GM23248 (cell line): Measurements from ENCODE around the gene DIAPH1. TPM values are rescaled to one million over a fixed set of nuclear protein-coding genes. Genes with fewer than 3 reads are reported as not detected.

Experiments
- DNase-seq: peaks from one replicate; pipeline ENCODE4 v3.0.0-alpha.2; 2015
- H2AFZ ChIP-seq: fragments of 200-600 bp; sonication (generic); 2 replicates; pipeline ENCODE4 v1.6.1; 2016; ENCODE audit warnings: antibody characterized with exemption
- H3F3A ChIP-seq: fragments of 200-600 bp; sonication (generic); 2 replicates; pipeline ENCODE4 v1.6.1; 2016; ENCODE audit warnings: mild to moderate bottlenecking, antibody characterized with exemption, mixed run types; ENCODE audit not compliant: insufficient read depth
- H3K27ac ChIP-seq: fragments of 200-600 bp; sonication (generic); 2 replicates; pipeline ENCODE4 v1.5.1; 2016; ENCODE audit warnings: mild to moderate bottlenecking
- H3K27me3 ChIP-seq: fragments of 200-600 bp; sonication (generic); replicated peaks from 2 replicates; pipeline ENCODE4 v1.6.1; 2016; ENCODE audit warnings: mild to moderate bottlenecking; ENCODE audit not compliant: insufficient read depth
- H3K36me3 ChIP-seq: fragments of 200-600 bp; sonication (generic); 2 replicates; pipeline ENCODE4 v1.6.1; 2016; ENCODE audit warnings: low read depth, mild to moderate bottlenecking
- H3K4me1 ChIP-seq: fragments of 200-600 bp; sonication (generic); 2 replicates; pipeline ENCODE4 v1.6.1; 2016; ENCODE audit warnings: mild to moderate bottlenecking; ENCODE audit not compliant: insufficient read depth
- H3K4me2 ChIP-seq: fragments of 200-600 bp; sonication (generic); one replicate; pipeline ENCODE4 v1.6.1; 2016; ENCODE audit warnings: mild to moderate bottlenecking; ENCODE audit not compliant: unreplicated experiment
- H3K4me3 ChIP-seq: fragments of 200-600 bp; sonication (generic); 2 replicates; pipeline ENCODE4 v1.5.1; 2016; ENCODE audit warnings: mild to moderate bottlenecking
- H3K79me2 ChIP-seq: fragments of 200-600 bp; sonication (generic); 2 replicates; pipeline ENCODE4 v1.6.1; 2016; ENCODE audit warnings: mild to moderate bottlenecking; ENCODE audit not compliant: insufficient read depth
- H3K9ac ChIP-seq: fragments of 200-600 bp; sonication (generic); 2 replicates; pipeline ENCODE4 v1.6.1; 2016; ENCODE audit warnings: mild to moderate bottlenecking
- H3K9me2 ChIP-seq: fragments of 200-600 bp; sonication (generic); 2 replicates; pipeline ENCODE4 v1.6.1; 2016; ENCODE audit warnings: mixed run types, mild to moderate bottlenecking, moderate library complexity; ENCODE audit not compliant: insufficient read depth
- H3K9me3 ChIP-seq: fragments of 200-600 bp; sonication (generic); one replicate; pipeline ENCODE4 v1.6.1; 2017; ENCODE audit warnings: low read depth
- H4K20me1 ChIP-seq: fragments of 200-600 bp; sonication (generic); 2 replicates; pipeline ENCODE4 v1.6.0; 2016; ENCODE audit not compliant: insufficient read depth
- EZH2 ChIP-seq: fragments of 200-600 bp; sonication (generic); IDR thresholded peaks from 2 replicates; pipeline ENCODE4 v1.6.1; 2018; ENCODE audit warnings: antibody characterized with exemption, mild to moderate bottlenecking; ENCODE audit not compliant: insufficient read depth, poor library complexity, severe bottlenecking
- EZH2phosphoT487 ChIP-seq: fragments of 200-600 bp; sonication (generic); IDR thresholded peaks from 2 replicates; pipeline ENCODE4 v1.6.1; 2018; ENCODE audit warnings: antibody characterized with exemption, moderate library complexity, mild to moderate bottlenecking, low read depth; ENCODE audit not compliant: insufficient read depth
- WGBS, 2 experiments: methylation state at CpG; one replicate each; pipeline ENCODE4 v1.1.6; 2015 to 2017; ENCODE audit warnings: low lambda C conversion rate in 2 of 2, low coverage in 1 of 2; ENCODE audit errors: missing lambda C conversion rate in 2 of 2; 5-methylcytosine and 5-hydroxymethylcytosine counted together
- in situ Hi-C: fragments of 300-500 bp; cut with MboI; formaldehyde crosslinking; loops from 2 replicates; pipeline ENCODE4 v1.15.0; 2020
- polyA plus RNA-seq: library from polyadenylated mRNA; unstranded; fragments of >200 nt; fragmentation: Nextera tagmentation; extraction: Ambion mirVana; gene quantifications from 2 replicates; pipeline ENCODE4 v1.2.1, GENCODE V29; 2016
- total RNA-seq: library from RNA; depleted of rRNA; stranded (reverse); fragments of >200 nt; shearing (Covaris generic); gene quantifications from 2 replicates; pipeline ENCODE4 v1.2.3, GENCODE V29; 2014

DIAPH1 gene
- total and polyA plus RNA-seq, 2 experiments from 2014 or later: 26.0 to 34.4 TPM

GRCh38 chr5:141513627-141514329 is 105.0 kb downstream of the DIAPH1 start:
- Histone ChIP-seq H3K9me3 (no peaks in the 10 kb centered on the region), H3K79me2 (peaks cover 8% of the 10 kb centered on the region; the same call in 1 of the 2 replicates), H3K4me3 (peak overlapping the region; percentile 69), H3K27ac (peak overlapping the region; percentile 94), H3K9ac (peak overlapping the region; percentile 90), H4K20me1 (no peaks in the 10 kb centered on the region), H3F3A (peaks cover 47% of the 10 kb centered on the region), H3K27me3 (no peaks in the 10 kb centered on the region), H3K4me1 (peaks cover 76% of the 10 kb centered on the region), H3K9me2 (no peaks in the 10 kb centered on the region), H3K36me3 (0 out of 2 replicates have a peak, but pooled peaks cover 3% of the 10 kb centered on the region), H2AFZ (0 out of 2 replicates have a peak overlapping the region, but pooled peaks have one; percentile 31), H3K4me2 (peak overlapping the region; percentile 81)
- no peak for TF ChIP-seq EZH2phosphoT487
- no peak for TF ChIP-seq EZH2
- 1 to 2% methylated on average over 29 of the region's 29 CpGs for WGBS, 2 experiments
- in situ Hi-C loops: no loop called here
- DNase-seq: peak; percentile 97

DNA sequence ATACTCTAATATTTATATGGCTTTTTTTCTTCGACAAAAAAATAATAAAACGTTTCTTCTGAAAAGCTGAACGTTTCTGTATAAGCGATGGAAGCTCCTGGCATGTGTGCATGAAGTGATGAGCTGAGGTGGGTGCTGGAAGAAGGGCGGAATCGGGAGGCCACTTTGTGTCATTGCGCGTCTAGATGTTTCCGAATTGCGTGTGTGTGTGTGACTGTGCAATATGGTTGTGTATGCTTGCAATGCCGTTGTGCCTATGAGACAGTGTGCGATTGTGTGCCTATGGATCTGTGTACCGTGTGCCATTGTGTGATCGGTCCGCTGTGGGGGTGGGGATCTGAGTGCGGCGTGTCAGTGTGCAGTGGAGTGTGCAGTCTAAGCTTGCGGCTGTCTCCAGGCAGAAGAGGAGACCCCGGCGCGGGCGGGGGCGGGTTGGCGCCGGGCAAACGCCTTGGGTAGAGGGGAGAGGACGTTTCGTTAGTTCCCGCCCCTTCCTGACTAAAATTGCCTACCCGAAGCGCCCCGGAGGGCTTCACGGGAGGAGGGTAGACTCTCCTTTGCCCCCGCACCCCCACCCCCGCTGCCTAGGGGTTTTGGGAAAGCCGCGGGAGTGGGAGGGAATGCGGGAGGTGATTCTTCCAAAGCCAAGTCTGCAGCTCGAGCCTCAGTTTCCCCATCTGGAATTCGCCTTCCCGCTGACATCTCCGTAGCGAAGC is 105.7 kb downstream of the DIAPH1 start:
- H2AFZ ChIP-seq: peak overlapping the region; percentile 31
- H3K9ac ChIP-seq: peak overlapping the region; percentile 90
- H3K4me2 ChIP-seq: peak overlapping the region; percentile 81
- H3K79me2 ChIP-seq: peaks cover 8% of the 10 kb centered on the region; the same call in 1 of the 2 replicates
- H3K4me1 ChIP-seq: peaks cover 75% of the 10 kb centered on the region
- DNase-seq: peak; percentile 83
- 1 to 2% methylated on average over 30 to 43 of the region's 43 CpGs for WGBS, 2 experiments
- peak overlapping the region; percentile 69 for H3K4me3 ChIP-seq
- 0 out of 2 replicates have a peak, but pooled peaks cover 3% of the 10 kb centered on the region for H3K36me3 ChIP-seq
- peaks cover 52% of the 10 kb centered on the region for H3F3A ChIP-seq
- no peaks in the 10 kb centered on the region for H3K27me3 ChIP-seq
- no peaks in the 10 kb centered on the region for H3K9me2 ChIP-seq
- no peaks in the 10 kb centered on the region for H3K9me3 ChIP-seq
- in situ Hi-C loops: no loop called here
- peak overlapping the region; percentile 94 for H3K27ac ChIP-seq
- no peaks in the 10 kb centered on the region for H4K20me1 ChIP-seq
- no peak for TF ChIP-seq EZH2
- TF ChIP-seq EZH2phosphoT487: no peak

DNA sequence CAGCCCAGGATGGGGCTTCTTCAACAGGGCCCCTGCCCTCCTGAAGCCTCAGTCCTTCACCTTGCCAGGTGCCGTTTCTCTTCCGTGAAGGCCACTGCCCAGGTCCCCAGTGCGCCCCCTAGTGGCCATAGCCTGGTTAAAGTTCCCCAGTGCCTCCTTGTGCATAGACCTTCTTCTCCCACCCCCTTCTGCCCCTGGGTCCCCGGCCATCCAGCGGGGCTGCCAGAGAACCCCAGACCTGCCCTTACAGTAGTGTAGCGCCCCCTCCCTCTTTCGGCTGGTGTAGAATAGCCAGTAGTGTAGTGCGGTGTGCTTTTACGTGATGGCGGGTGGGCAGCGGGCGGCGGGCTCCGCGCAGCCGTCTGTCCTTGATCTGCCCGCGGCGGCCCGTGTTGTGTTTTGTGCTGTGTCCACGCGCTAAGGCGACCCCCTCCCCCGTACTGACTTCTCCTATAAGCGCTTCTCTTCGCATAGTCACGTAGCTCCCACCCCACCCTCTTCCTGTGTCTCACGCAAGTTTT is 106.3 kb downstream of the DIAPH1 start:
- no peaks in the 10 kb centered on the region for H3K9me3 ChIP-seq
- peaks cover 75% of the 10 kb centered on the region for H3K4me1 ChIP-seq
- H3F3A ChIP-seq: peaks cover 58% of the 10 kb centered on the region
- DNase-seq: peak; percentile 78
- H3K4me3 ChIP-seq: peak overlapping the region; percentile 69
- in situ Hi-C loops: no loop called here
- peak overlapping the region; percentile 94 for H3K27ac ChIP-seq
- peak overlapping the region; percentile 31 for H2AFZ ChIP-seq
- H3K9me2 ChIP-seq: no peaks in the 10 kb centered on the region
- no peaks in the 10 kb centered on the region for H3K27me3 ChIP-seq
- H3K4me2 ChIP-seq: peak overlapping the region; percentile 81
- peak overlapping the region; percentile 90 for H3K9ac ChIP-seq
- 2 to 4% methylated on average over 28 of the region's 28 CpGs for WGBS, 2 experiments
- peaks cover 8% of the 10 kb centered on the region; the same call in 1 of the 2 replicates for H3K79me2 ChIP-seq
- H3K36me3 ChIP-seq: 0 out of 2 replicates have a peak, but pooled peaks cover 3% of the 10 kb centered on the region
- H4K20me1 ChIP-seq: no peaks in the 10 kb centered on the region
- no peak for TF ChIP-seq EZH2
- no peak for TF ChIP-seq EZH2phosphoT487

DNA sequence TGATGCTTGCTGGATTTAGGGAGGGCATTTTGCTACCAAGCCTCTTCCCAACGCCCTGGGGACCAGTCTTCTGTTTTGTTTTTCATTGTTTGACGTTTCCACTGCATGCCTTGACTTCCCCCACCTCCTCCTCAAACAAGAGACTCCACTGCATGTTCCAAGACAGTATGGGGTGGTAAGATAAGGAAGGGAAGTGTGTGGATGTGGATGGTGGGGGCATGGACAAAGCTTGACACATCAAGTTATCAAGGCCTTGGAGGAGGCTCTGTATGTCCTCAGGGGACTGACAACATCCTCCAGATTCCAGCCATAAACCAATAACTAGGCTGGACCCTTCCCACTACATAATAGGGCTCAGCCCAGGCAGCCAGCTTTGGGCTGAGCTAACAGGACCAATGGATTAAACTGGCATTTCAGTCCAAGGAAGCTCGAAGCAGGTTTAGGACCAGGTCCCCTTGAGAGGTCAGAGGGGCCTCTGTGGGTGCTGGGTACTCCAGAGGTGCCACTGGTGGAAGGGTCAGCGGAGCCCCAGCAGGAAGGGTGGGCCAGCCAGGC is 107.0 kb downstream of the DIAPH1 start:
- Histone ChIP-seq H3F3A (peaks cover 60% of the 10 kb centered on the region), H3K36me3 (0 out of 2 replicates have a peak, but pooled peaks cover 3% of the 10 kb centered on the region), H3K27ac (peak overlapping the region; percentile 94), H3K9me3 (no peaks in the 10 kb centered on the region), H3K4me2 (no peak overlapping the region), H3K4me1 (peaks cover 76% of the 10 kb centered on the region), H3K27me3 (no peaks in the 10 kb centered on the region), H3K9me2 (no peaks in the 10 kb centered on the region), H4K20me1 (no peaks in the 10 kb centered on the region), H2AFZ (no peak overlapping the region), H3K79me2 (peaks cover 8% of the 10 kb centered on the region; the same call in 1 of the 2 replicates), H3K4me3 (no peak overlapping the region; the same call in 1 of the 2 replicates), H3K9ac (peak overlapping the region; percentile 90)
- no peak for DNase-seq
- 37 to 51% methylated on average over 3 to 4 of the region's 4 CpGs for WGBS, 2 experiments
- in situ Hi-C loops: no loop called here
- no peak for TF ChIP-seq EZH2phosphoT487
- TF ChIP-seq EZH2: no peak
